ENCODE measurements around the gene SH2D4B. TPM values are rescaled to one million over a fixed set of nuclear protein-coding genes. Genes with fewer than 3 reads are reported as not detected.

The SH2D4B gene
- total and polyA plus RNA-seq, 2 donors, result 0.09 to 0.18 TPM

DNA sequence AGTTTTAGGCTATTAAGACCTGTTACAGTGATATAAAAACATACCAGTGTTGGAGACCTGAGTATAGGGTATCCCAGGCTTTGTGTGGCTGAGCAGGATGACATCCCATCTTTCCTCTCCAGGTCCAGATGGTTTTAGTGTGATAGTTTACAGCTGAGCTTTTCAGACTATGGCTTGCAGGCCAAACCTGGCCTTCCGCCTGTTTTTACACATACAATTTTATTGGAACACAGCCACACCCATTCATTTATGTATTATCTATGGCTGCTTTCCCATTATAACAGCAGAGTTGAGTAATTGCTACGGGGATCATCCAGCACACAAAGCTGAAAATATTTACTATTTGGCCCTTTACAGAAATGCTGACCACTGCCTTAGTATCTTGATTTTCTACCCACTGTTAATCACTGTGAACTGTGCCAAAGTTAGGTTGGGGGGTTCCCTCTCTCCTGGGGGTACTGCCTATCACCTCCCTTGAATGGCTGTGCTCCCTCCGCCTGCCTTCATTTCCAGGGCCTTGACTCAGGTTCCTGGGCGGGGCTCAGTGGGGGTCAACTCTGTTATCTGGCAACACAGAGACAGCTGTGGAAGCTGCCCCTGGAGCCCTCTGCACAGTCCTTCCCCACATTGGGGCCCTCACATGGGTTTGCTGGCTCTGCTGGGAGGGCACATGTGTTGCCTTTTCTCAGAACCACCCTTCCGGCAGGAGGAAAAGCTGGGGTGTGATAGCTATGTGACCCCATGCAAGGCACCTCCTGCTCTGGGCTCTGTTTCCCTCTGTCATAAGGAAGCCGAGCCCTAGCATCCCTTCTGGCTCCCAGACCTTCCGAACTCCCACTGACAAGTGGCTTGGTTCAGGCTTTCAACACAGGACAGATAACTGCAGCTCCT lies 40.3 kb upstream of the SH2D4B start:
- peak overlapping the region in 1 of 2 donors; percentile 46 for H3K27ac ChIP-seq (ENCODE audit: low read depth in 1 of 2, low read length in 1 of 2)
- peaks cover 6 to 8% of the 10 kb centered on the region in 2 donors for H3K36me3 ChIP-seq (ENCODE audit: control insufficient read depth in 2 of 2, insufficient read depth in 2 of 2, low read length in 1 of 2)
- H3K9me3 ChIP-seq (ENCODE audit: control insufficient read depth in 2 of 2, insufficient read depth in 1 of 2, low read length in 1 of 2), result no peaks in the 10 kb centered on the region
- no peaks in the 10 kb centered on the region for H3K27me3 ChIP-seq (ENCODE audit: control insufficient read depth in 2 of 2, insufficient read depth in 1 of 2, low read length in 1 of 2)
- H3K4me3 ChIP-seq (ENCODE audit: low read length in 2 of 2), result no peak overlapping the region
- no peak for DNase-seq (ENCODE audit: low read depth in 6 of 9, low spot score in 9 of 9)
- WGBS, result 92% methylated on average over 7 of the region's 7 CpGs
- H3K4me1 ChIP-seq (ENCODE audit: control insufficient read depth in 2 of 2, insufficient read depth in 2 of 2, low read length in 2 of 2), result peaks cover 17 to 74% of the 10 kb centered on the region in 2 donors

GRCh38 chr10:80498078-80498832 lies 39.4 kb upstream of the SH2D4B start:
- Histone ChIP-seq H3K36me3 (ENCODE audit: control insufficient read depth in 2 of 2, insufficient read depth in 2 of 2, low read length in 1 of 2) (peaks cover 3 to 6% of the 10 kb centered on the region in 2 donors), H3K27ac (ENCODE audit: low read depth in 1 of 2, low read length in 1 of 2) (peak overlapping the region; percentile 38 to 49), H3K9me3 (ENCODE audit: control insufficient read depth in 2 of 2, insufficient read depth in 1 of 2, low read length in 1 of 2) (no peaks in the 10 kb centered on the region), H3K4me3 (ENCODE audit: low read length in 2 of 2) (no peak overlapping the region), H3K4me1 (ENCODE audit: control insufficient read depth in 2 of 2, insufficient read depth in 2 of 2, low read length in 2 of 2) (peaks cover 17 to 77% of the 10 kb centered on the region in 2 donors), H3K27me3 (ENCODE audit: control insufficient read depth in 2 of 2, insufficient read depth in 1 of 2, low read length in 1 of 2) (no peaks in the 10 kb centered on the region)
- 90% methylated on average over 8 of the region's 8 CpGs for WGBS
- DNase-seq (ENCODE audit: low read depth in 6 of 9, low spot score in 9 of 9), result no peak

GRCh38 chr10:80498833-80499741 lies 38.6 kb upstream of the SH2D4B start:
- 79% methylated on average over 14 of the region's 14 CpGs for WGBS
- H3K27ac ChIP-seq (ENCODE audit: low read depth in 1 of 2, low read length in 1 of 2), result peak overlapping the region; percentile 44 to 53
- H3K36me3 ChIP-seq (ENCODE audit: control insufficient read depth in 2 of 2, insufficient read depth in 2 of 2, low read length in 1 of 2), result peaks cover 3 to 6% of the 10 kb centered on the region in 2 donors
- no peak for DNase-seq (ENCODE audit: low read depth in 6 of 9, low spot score in 9 of 9)
- no peaks in the 10 kb centered on the region for H3K9me3 ChIP-seq (ENCODE audit: control insufficient read depth in 2 of 2, insufficient read depth in 1 of 2, low read length in 1 of 2)
- H3K4me1 ChIP-seq (ENCODE audit: control insufficient read depth in 2 of 2, insufficient read depth in 2 of 2, low read length in 2 of 2), result peaks cover 18 to 78% of the 10 kb centered on the region in 2 donors
- H3K27me3 ChIP-seq (ENCODE audit: control insufficient read depth in 2 of 2, insufficient read depth in 1 of 2, low read length in 1 of 2), result no peaks in the 10 kb centered on the region
- H3K4me3 ChIP-seq (ENCODE audit: low read length in 2 of 2), result no peak overlapping the region

GRCh38 chr10:80500572-80501380 lies 36.9 kb upstream of the SH2D4B start:
- Histone ChIP-seq H3K27ac (ENCODE audit: low read depth in 1 of 2, low read length in 1 of 2) (no peak overlapping the region), H3K9me3 (ENCODE audit: control insufficient read depth in 2 of 2, insufficient read depth in 1 of 2, low read length in 1 of 2) (no peaks in the 10 kb centered on the region), H3K36me3 (ENCODE audit: control insufficient read depth in 2 of 2, insufficient read depth in 2 of 2, low read length in 1 of 2) (peaks cover 10 to 12% of the 10 kb centered on the region in 2 donors), H3K4me1 (ENCODE audit: control insufficient read depth in 2 of 2, insufficient read depth in 2 of 2, low read length in 2 of 2) (peaks cover 21 to 83% of the 10 kb centered on the region in 2 donors), H3K27me3 (ENCODE audit: control insufficient read depth in 2 of 2, insufficient read depth in 1 of 2, low read length in 1 of 2) (no peaks in the 10 kb centered on the region), H3K4me3 (ENCODE audit: low read length in 2 of 2) (no peak overlapping the region)
- 93% methylated on average over 14 of the region's 14 CpGs for WGBS
- DNase-seq (ENCODE audit: low read depth in 6 of 9, low spot score in 9 of 9), result no peak

- no peaks in the 10 kb centered on the region for H3K27me3 ChIP-seq (ENCODE audit: control insufficient read depth in 2 of 2, insufficient read depth in 1 of 2, low read length in 1 of 2)
- peaks cover 9 to 16% of the 10 kb centered on the region in 2 donors for H3K36me3 ChIP-seq (ENCODE audit: control insufficient read depth in 2 of 2, insufficient read depth in 2 of 2, low read length in 1 of 2)
- H3K4me1 ChIP-seq (ENCODE audit: control insufficient read depth in 2 of 2, insufficient read depth in 2 of 2, low read length in 2 of 2), result peaks cover 21 to 84% of the 10 kb centered on the region in 2 donors
- no peak for DNase-seq (ENCODE audit: low read depth in 6 of 9, low spot score in 9 of 9)
- no peak overlapping the region for H3K27ac ChIP-seq (ENCODE audit: low read depth in 1 of 2, low read length in 1 of 2)
- H3K4me3 ChIP-seq (ENCODE audit: low read length in 2 of 2), result no peak overlapping the region
- H3K9me3 ChIP-seq (ENCODE audit: control insufficient read depth in 2 of 2, insufficient read depth in 1 of 2, low read length in 1 of 2), result no peaks in the 10 kb centered on the region
- WGBS, result 97% methylated on average over 3 of the region's 3 CpGs
These were observed 36.3 kb upstream of the SH2D4B start for GRCh38 chr10:80501381-80501912.

GRCh38 chr10:80501913-80502521 lies 35.7 kb upstream of the SH2D4B start:
- H3K4me3 ChIP-seq (ENCODE audit: low read length in 2 of 2), result no peak overlapping the region
- WGBS, result 95% methylated on average over 13 of the region's 13 CpGs
- DNase-seq (ENCODE audit: low read depth in 6 of 9, low spot score in 9 of 9), result no peak

GRCh38 chr10:80502621-80503583 lies 34.8 kb upstream of the SH2D4B start:
- Histone ChIP-seq H3K4me1 (ENCODE audit: control insufficient read depth in 2 of 2, insufficient read depth in 2 of 2, low read length in 2 of 2) (peaks cover 21 to 74% of the 10 kb centered on the region in 2 donors), H3K27ac (ENCODE audit: low read depth in 1 of 2, low read length in 1 of 2) (no peak overlapping the region), H3K4me3 (ENCODE audit: low read length in 2 of 2) (no peak overlapping the region), H3K9me3 (ENCODE audit: control insufficient read depth in 2 of 2, insufficient read depth in 1 of 2, low read length in 1 of 2) (no peaks in the 10 kb centered on the region), H3K36me3 (ENCODE audit: control insufficient read depth in 2 of 2, insufficient read depth in 2 of 2, low read length in 1 of 2) (peaks cover 15 to 27% of the 10 kb centered on the region in 2 donors), H3K27me3 (ENCODE audit: control insufficient read depth in 2 of 2, insufficient read depth in 1 of 2, low read length in 1 of 2) (no peaks in the 10 kb centered on the region)
- DNase-seq (ENCODE audit: low read depth in 6 of 9, low spot score in 9 of 9), result no peak
- 97% methylated on average over 13 of the region's 13 CpGs for WGBS

More at GRCh38 chr10:80501913-80502521, 35.7 kb upstream of the SH2D4B start:
- Histone ChIP-seq H3K9me3 (ENCODE audit: control insufficient read depth in 2 of 2, insufficient read depth in 1 of 2, low read length in 1 of 2) (no peaks in the 10 kb centered on the region), H3K36me3 (ENCODE audit: control insufficient read depth in 2 of 2, insufficient read depth in 2 of 2, low read length in 1 of 2) (peaks cover 11 to 22% of the 10 kb centered on the region in 2 donors), H3K27me3 (ENCODE audit: control insufficient read depth in 2 of 2, insufficient read depth in 1 of 2, low read length in 1 of 2) (no peaks in the 10 kb centered on the region), H3K4me1 (ENCODE audit: control insufficient read depth in 2 of 2, insufficient read depth in 2 of 2, low read length in 2 of 2) (peaks cover 21 to 83% of the 10 kb centered on the region in 2 donors), H3K27ac (ENCODE audit: low read depth in 1 of 2, low read length in 1 of 2) (no peak overlapping the region)

All from thymus (tissue), 11 donors.